Sigmoid colon (tissue), 7 donors: Measurements from ENCODE around the gene ARMH1. TPM values are rescaled to one million over a fixed set of nuclear protein-coding genes. Genes with fewer than 3 reads are reported as not detected.

ENCODE experiments used
- DNase-seq: peaks from one replicate; pipeline ENCODE4 v3.0.0-alpha.2; 2019
- H3K27ac ChIP-seq, 4 donors: fragments of 200-600 bp; sonication (generic); one replicate each; pipeline ENCODE4 v1.5.1; 2016 to 2019; ENCODE audit warnings: mild to moderate bottlenecking in 1 of 4
- H3K27me3 ChIP-seq, 3 donors: fragments of 200-600 bp; sonication (generic); one replicate each; pipeline ENCODE4 v1.5.1; 2019; ENCODE audit warnings: mild to moderate bottlenecking in 1 of 3
- H3K36me3 ChIP-seq, 4 donors: fragments of 200-600 bp; sonication (generic); one replicate each; pipeline ENCODE4 v1.5.1; 2016 to 2019
- H3K4me1 ChIP-seq, 4 donors: fragments of 200-600 bp; sonication (generic); one replicate each; pipeline ENCODE4 v1.5.1; 2017 to 2019
- H3K4me3 ChIP-seq, 4 donors: fragments of 200-600 bp; sonication (generic); one replicate each; pipeline ENCODE4 v1.5.1; 2017 to 2019; ENCODE audit warnings: mild to moderate bottlenecking in 2 of 4, moderate library complexity in 1 of 4
- H3K9me3 ChIP-seq, 4 donors: fragments of 200-600 bp in 3 of 4; sonication (generic) in 3 of 4; one replicate each; pipeline versions ENCODE4 v1.5.1 to v1.6.1; 2013 to 2019
- CTCF ChIP-seq, 4 experiments: fragments of 450-650 bp in 3 of 4; fragments of 200-600 bp in 1 of 4; IDR thresholded peaks; one replicate each; pipeline ENCODE4 v1.5.1; 2016 to 2019; ENCODE audit warnings: antibody characterized with exemption in 4 of 4, mild to moderate bottlenecking in 3 of 4, moderate library complexity in 2 of 4
- EP300 ChIP-seq, 4 donors: sonication (generic); formaldehyde crosslinking; IDR thresholded peaks; one replicate each; pipeline ENCODE4 v1.6.1; 2017; ENCODE audit warnings: antibody characterized with exemption in 4 of 4
- POLR2A ChIP-seq, 2 donors: fragments of 450-650 bp; IDR thresholded peaks; one replicate each; pipeline ENCODE4 v1.6.1; 2016; ENCODE audit warnings: antibody characterized with exemption in 2 of 2, mild to moderate bottlenecking in 2 of 2, moderate library complexity in 2 of 2
- POLR2AphosphoS5 ChIP-seq, 4 donors: sonication (generic); formaldehyde crosslinking; IDR thresholded peaks; one replicate each; pipeline ENCODE4 v1.6.1; 2017; ENCODE audit warnings: antibody characterized with exemption in 4 of 4
- WGBS, 2 donors: extraction: QIAGEN DNeasy Blood & Tissue Kit; methylation state at CpG; one replicate each; pipeline ENCODE4 v1.1.7; 2013; 5-methylcytosine and 5-hydroxymethylcytosine counted together
- intact Hi-C: fragments of 100-400 bp; cut with DNase I; formaldehyde crosslinking; loops from one replicate; pipeline ENCODE4 v1.15.1; 2023
- polyA plus RNA-seq, 3 donors: library from polyadenylated mRNA; stranded (reverse); fragments of 200-250 nt; gene quantifications; one replicate each; pipeline ENCODE4 v1.2.3, GENCODE V29; 2013
- total RNA-seq, 4 donors: library from RNA; depleted of rRNA; stranded (reverse); fragments of >200 nt; gene quantifications; one replicate each; pipeline ENCODE4 v1.1.0, GENCODE V29; 2016
- donor health status: healthy with polysubstance abuse.
- donor health status: Bipolar disorder and iron deficiency.
- donor health status: healthy.

The ARMH1 gene
- total and polyA plus RNA-seq, 7 donors: 0.33 to 23.0 (median 1.3) TPM; not detected in 3

- Histone ChIP-seq H3K36me3 (no peaks in the 10 kb centered on the region), H3K9me3 (no peaks in the 10 kb centered on the region), H3K4me1 (peaks cover 0 to 8% (median 6%) of the 10 kb centered on the region in 4 donors), H3K4me3 (peak overlapping the region in 3 of 4 donors; percentile 51 to 57 (median 53)), H3K27ac (peak overlapping the region in 2 of 4 donors; percentile 87 to 89), H3K27me3 (no peaks in the 10 kb centered on the region)
- no peak for TF ChIP-seq POLR2A (IDR thresholded peaks at IDR 0.05)
- TF ChIP-seq POLR2AphosphoS5 (IDR thresholded peaks at IDR 0.05): no peak
- TF ChIP-seq CTCF (IDR thresholded peaks at IDR 0.05): no peak
- TF ChIP-seq EP300 (IDR thresholded peaks at IDR 0.05): no peak
- DNase-seq: no peak
- 2 to 6% methylated on average over 14 of the region's 14 CpGs for WGBS, 2 donors
- intact Hi-C loops: loop anchor here (2.0 kb wide), 1 partner anchor 35 kb away; the partner anchor contains the start of gene RPS8
Observed at GRCh38 chr1:44740179-44740617, 65.7 kb downstream of the ARMH1 start.

- Histone ChIP-seq H3K36me3 (no peaks in the 10 kb centered on the region), H3K4me1 (peaks cover 0 to 8% (median 6%) of the 10 kb centered on the region in 4 donors), H3K9me3 (no peaks in the 10 kb centered on the region), H3K27me3 (no peaks in the 10 kb centered on the region), H3K27ac (no peak overlapping the region), H3K4me3 (no peak overlapping the region)
- WGBS, 2 donors: 55 to 79% methylated on average over 1 of the region's 1 CpG
- intact Hi-C loops: no loop called here
- no peak for DNase-seq
- TF ChIP-seq POLR2A (IDR thresholded peaks at IDR 0.05) (no peak), CTCF (IDR thresholded peaks at IDR 0.05) (no peak), POLR2AphosphoS5 (IDR thresholded peaks at IDR 0.05) (no peak), EP300 (IDR thresholded peaks at IDR 0.05) (no peak)
Observed at GRCh38 chr1:44743211-44743610, 68.7 kb downstream of the ARMH1 start.

GRCh38 chr1:44747878-44748277 lies 73.4 kb downstream of the ARMH1 start:
- no peak for DNase-seq
- Histone ChIP-seq H3K4me1 (no peaks in the 10 kb centered on the region), H3K36me3 (no peaks in the 10 kb centered on the region), H3K27ac (no peak overlapping the region), H3K4me3 (no peak overlapping the region), H3K9me3 (no peaks in the 10 kb centered on the region), H3K27me3 (no peaks in the 10 kb centered on the region)
- intact Hi-C loops: no loop called here
- TF ChIP-seq POLR2A (IDR thresholded peaks at IDR 0.05): no peak
- TF ChIP-seq CTCF (IDR thresholded peaks at IDR 0.05): no peak
- TF ChIP-seq EP300 (IDR thresholded peaks at IDR 0.05): no peak
- TF ChIP-seq POLR2AphosphoS5 (IDR thresholded peaks at IDR 0.05): no peak
- 96% methylated on average over 3 of the region's 3 CpGs for WGBS, 2 donors

- WGBS, 2 donors: 84 to 93% methylated on average over 2 of the region's 2 CpGs
- no peaks in the 10 kb centered on the region for H3K4me1 ChIP-seq
- no peak overlapping the region for H3K4me3 ChIP-seq
- intact Hi-C loops: no loop called here
- H3K36me3 ChIP-seq: peaks cover 0 to 9% (median 0%) of the 10 kb centered on the region in 4 donors
- no peak for TF ChIP-seq CTCF (IDR thresholded peaks at IDR 0.05)
- no peak for TF ChIP-seq POLR2A (IDR thresholded peaks at IDR 0.05)
- TF ChIP-seq EP300 (IDR thresholded peaks at IDR 0.05): no peak
- TF ChIP-seq POLR2AphosphoS5 (IDR thresholded peaks at IDR 0.05): no peak
- no peak overlapping the region for H3K27ac ChIP-seq
- no peaks in the 10 kb centered on the region for H3K27me3 ChIP-seq
- DNase-seq: no peak
- no peaks in the 10 kb centered on the region for H3K9me3 ChIP-seq
Observed at GRCh38 chr1:44757420-44757819, 82.9 kb downstream of the ARMH1 start.

GRCh38 chr1:44759077-44759476 lies 84.6 kb downstream of the ARMH1 start:
- Histone ChIP-seq H3K36me3 (peaks cover 0 to 9% (median 0%) of the 10 kb centered on the region in 4 donors), H3K4me3 (no peak overlapping the region), H3K4me1 (no peaks in the 10 kb centered on the region), H3K27me3 (no peaks in the 10 kb centered on the region), H3K27ac (no peak overlapping the region), H3K9me3 (no peaks in the 10 kb centered on the region)
- no peak for DNase-seq
- 91 to 92% methylated on average over 11 of the region's 11 CpGs for WGBS, 2 donors
- intact Hi-C loops: no loop called here
- TF ChIP-seq EP300 (IDR thresholded peaks at IDR 0.05): no peak
- TF ChIP-seq POLR2A (IDR thresholded peaks at IDR 0.05): no peak
- no peak for TF ChIP-seq POLR2AphosphoS5 (IDR thresholded peaks at IDR 0.05)
- no peak for TF ChIP-seq CTCF (IDR thresholded peaks at IDR 0.05)
